Measurements from ENCODE around the gene TSPAN2. TPM values are rescaled to one million over a fixed set of nuclear protein-coding genes. Genes with fewer than 3 reads are reported as not detected.
A peak's percentile ranks its signal among the peaks of the same experiment; 100 is the strongest.

The TSPAN2 gene
- total RNA-seq, 1 experiment from 2014 or later: 6.8 TPM

DNA sequence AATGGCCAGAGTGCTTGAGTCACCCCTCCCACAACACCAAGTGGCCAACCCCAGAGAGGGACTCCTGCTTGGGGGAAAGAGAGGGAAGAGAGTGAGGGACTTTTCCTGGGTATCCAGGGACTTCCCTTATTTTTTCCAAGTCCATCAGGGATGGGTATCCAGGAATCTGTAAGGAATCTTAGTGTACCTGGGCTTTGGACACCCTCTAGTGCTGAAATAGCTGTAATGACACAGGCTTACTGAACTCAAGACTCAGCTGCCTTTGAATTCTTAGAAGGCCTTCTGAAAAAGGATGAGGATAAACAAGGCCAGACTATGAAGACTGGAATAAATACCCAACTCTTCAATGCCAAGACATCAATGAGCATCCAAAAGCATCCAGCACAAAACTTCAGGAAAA, 47.6 kb downstream of the TSPAN2 start:
- CTCF ChIA-PET: interaction anchor here (1.0 to 1.9 kb wide), 4 partner anchors 11 to 65 kb away, joined by 3 to 6 read pairs (median 6); no protein-coding TSS in a partner anchor
- peaks cover 21% of the 10 kb centered on the region for H3K4me1 ChIP-seq
- Mint-ChIP-seq H3K9me3 (ENCODE audit: unreplicated experiment) (no peaks in the 10 kb centered on the region), H3K4me3 (ENCODE audit: unreplicated experiment) (no peak overlapping the region), H3K4me1 (ENCODE audit: low read depth, unreplicated experiment) (no peaks in the 10 kb centered on the region), H3K36me3 (ENCODE audit: insufficient read depth, unreplicated experiment) (no peaks in the 10 kb centered on the region), H3K27me3 (ENCODE audit: insufficient read depth, unreplicated experiment) (no peaks in the 10 kb centered on the region), H3K27ac (ENCODE audit: unreplicated experiment) (no peak overlapping the region)
- no peaks in the 10 kb centered on the region for H3K36me3 ChIP-seq (ENCODE audit: control insufficient read depth, insufficient read depth, low read length)
- no TSS peak for BruUV-seq (replicated peaks)
- H3K9me3 ChIP-seq: no peaks in the 10 kb centered on the region
- POLR2A ChIA-PET: no interaction called here
- H3K4me3 ChIP-seq (ENCODE audit: low read depth, low read length): no peak overlapping the region
- no peaks in the 10 kb centered on the region for H3K27me3 ChIP-seq (replicated peaks; ENCODE audit: control insufficient read depth, insufficient read depth, low read length)
- TF ChIP-seq, protein P1, sequence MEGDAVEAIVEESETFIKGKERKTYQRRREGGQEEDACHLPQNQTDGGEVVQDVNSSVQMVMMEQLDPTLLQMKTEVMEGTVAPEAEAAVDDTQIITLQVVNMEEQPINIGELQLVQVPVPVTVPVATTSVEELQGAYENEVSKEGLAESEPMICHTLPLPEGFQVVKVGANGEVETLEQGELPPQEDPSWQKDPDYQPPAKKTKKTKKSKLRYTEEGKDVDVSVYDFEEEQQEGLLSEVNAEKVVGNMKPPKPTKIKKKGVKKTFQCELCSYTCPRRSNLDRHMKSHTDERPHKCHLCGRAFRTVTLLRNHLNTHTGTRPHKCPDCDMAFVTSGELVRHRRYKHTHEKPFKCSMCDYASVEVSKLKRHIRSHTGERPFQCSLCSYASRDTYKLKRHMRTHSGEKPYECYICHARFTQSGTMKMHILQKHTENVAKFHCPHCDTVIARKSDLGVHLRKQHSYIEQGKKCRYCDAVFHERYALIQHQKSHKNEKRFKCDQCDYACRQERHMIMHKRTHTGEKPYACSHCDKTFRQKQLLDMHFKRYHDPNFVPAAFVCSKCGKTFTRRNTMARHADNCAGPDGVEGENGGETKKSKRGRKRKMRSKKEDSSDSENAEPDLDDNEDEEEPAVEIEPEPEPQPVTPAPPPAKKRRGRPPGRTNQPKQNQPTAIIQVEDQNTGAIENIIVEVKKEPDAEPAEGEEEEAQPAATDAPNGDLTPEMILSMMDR (IDR thresholded peaks at IDR 0.05; ENCODE audit: insufficient read depth in 1 of 2, low read depth in 1 of 2, low read length in 1 of 2, severe bottlenecking in 1 of 2, unreplicated experiment in 1 of 2): peak; percentile 48 to 54
- DNase-seq: peak in 1 of 2 experiments; percentile 37
- intact Hi-C loops (cut with micrococcal nuclease; ENCODE audit: unreplicated experiment): loop anchor here (1.0 kb wide), 1 partner anchor 62 kb away; no protein-coding TSS in a partner anchor

DNA sequence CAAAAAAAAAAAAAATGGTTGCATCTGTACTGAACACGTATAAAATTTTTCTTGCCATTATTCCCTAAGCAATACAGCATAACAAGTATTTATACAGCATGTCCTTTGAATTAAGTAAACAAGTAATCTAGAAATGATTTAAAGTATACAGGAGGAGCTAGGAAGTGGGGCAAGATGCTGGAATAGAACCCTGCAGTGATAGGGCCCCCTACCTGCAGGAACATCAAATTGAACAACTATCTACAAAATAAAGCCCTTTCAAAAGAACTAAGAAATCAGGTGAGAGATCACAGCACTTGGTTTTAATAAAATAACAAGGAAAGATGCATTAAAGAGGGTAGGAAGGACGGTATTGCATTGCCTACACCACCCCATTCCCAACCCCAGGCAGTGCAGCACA, 48.8 kb downstream of the TSPAN2 start:
- ChIA-PET CTCF (no interaction called here), POLR2A (no interaction called here)
- TF ChIP-seq, protein P1 (IDR thresholded peaks at IDR 0.05; ENCODE audit: insufficient read depth in 1 of 2, low read depth in 1 of 2, low read length in 1 of 2, severe bottlenecking in 1 of 2, unreplicated experiment in 1 of 2): no peak
- no peak overlapping the region for H3K27ac Mint-ChIP-seq (ENCODE audit: unreplicated experiment)
- no peaks in the 10 kb centered on the region for H3K36me3 Mint-ChIP-seq (ENCODE audit: insufficient read depth, unreplicated experiment)
- H3K4me1 Mint-ChIP-seq (ENCODE audit: low read depth, unreplicated experiment): no peaks in the 10 kb centered on the region
- no peaks in the 10 kb centered on the region for H3K27me3 Mint-ChIP-seq (ENCODE audit: insufficient read depth, unreplicated experiment)
- Histone ChIP-seq H3K27me3 (replicated peaks; ENCODE audit: control insufficient read depth, insufficient read depth, low read length) (no peaks in the 10 kb centered on the region), H3K4me3 (ENCODE audit: low read depth, low read length) (no peak overlapping the region), H3K9me3 (no peaks in the 10 kb centered on the region), H3K36me3 (ENCODE audit: control insufficient read depth, insufficient read depth, low read length) (no peaks in the 10 kb centered on the region), H3K4me1 (peaks cover 32% of the 10 kb centered on the region)
- intact Hi-C loops (cut with micrococcal nuclease; ENCODE audit: unreplicated experiment): no loop called here
- no TSS peak for BruUV-seq (replicated peaks)
- no peak overlapping the region for H3K4me3 Mint-ChIP-seq (ENCODE audit: unreplicated experiment)
- H3K9me3 Mint-ChIP-seq (ENCODE audit: unreplicated experiment): no peaks in the 10 kb centered on the region
- no peak for DNase-seq

DNA sequence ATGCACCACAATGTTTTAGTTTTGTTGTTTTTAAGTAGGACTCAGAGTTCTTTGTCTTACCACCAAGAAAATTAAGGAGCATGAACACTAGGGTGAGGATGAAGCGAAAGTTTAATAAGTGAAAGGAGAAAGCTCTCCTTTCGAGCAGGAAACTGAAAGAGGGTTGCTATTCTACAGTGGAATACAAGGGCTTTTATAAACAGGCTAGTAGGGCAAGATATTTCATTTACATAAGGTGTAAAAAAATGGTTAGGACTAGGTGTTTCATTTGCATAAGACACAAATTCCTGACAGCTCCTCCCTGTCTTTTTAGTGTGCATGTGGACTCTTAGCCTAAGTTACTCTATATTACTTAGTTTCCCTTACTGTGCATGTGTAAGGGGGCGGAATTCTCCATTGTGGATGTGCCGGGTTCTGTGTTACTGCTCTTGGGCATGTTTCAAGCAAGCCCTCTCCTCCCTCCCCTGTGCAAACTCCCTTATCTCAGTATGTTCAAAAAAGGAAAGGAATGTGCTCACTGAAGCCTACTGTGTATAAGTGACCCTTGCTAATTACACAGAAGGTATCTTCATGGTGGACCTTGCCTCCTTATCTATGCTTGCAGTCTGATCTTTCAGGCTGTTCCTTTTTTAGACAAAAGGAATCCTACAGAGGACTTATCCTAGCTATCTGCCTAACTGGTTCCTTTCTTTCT, 52.3 kb downstream of the TSPAN2 start:
- no peaks in the 10 kb centered on the region for H3K27me3 Mint-ChIP-seq (ENCODE audit: insufficient read depth, unreplicated experiment)

More for the DNA sequence above, 52.3 kb downstream of the TSPAN2 start:
- Mint-ChIP-seq H3K27ac (ENCODE audit: unreplicated experiment) (no peak overlapping the region), H3K36me3 (ENCODE audit: insufficient read depth, unreplicated experiment) (no peaks in the 10 kb centered on the region), H3K4me1 (ENCODE audit: low read depth, unreplicated experiment) (peaks cover 6% of the 10 kb centered on the region), H3K4me3 (ENCODE audit: unreplicated experiment) (no peak overlapping the region), H3K9me3 (ENCODE audit: unreplicated experiment) (no peaks in the 10 kb centered on the region)
- TF ChIP-seq, protein P1 (IDR thresholded peaks at IDR 0.05; ENCODE audit: insufficient read depth in 1 of 2, low read depth in 1 of 2, low read length in 1 of 2, severe bottlenecking in 1 of 2, unreplicated experiment in 1 of 2): no peak
- no peaks in the 10 kb centered on the region for H3K36me3 ChIP-seq (ENCODE audit: control insufficient read depth, insufficient read depth, low read length)
- no TSS peak for BruUV-seq (replicated peaks)
- POLR2A ChIA-PET: no interaction called here
- H3K4me1 ChIP-seq: peaks cover 37% of the 10 kb centered on the region
- intact Hi-C loops (cut with micrococcal nuclease; ENCODE audit: unreplicated experiment): loop anchor here (1.0 kb wide), 2 partner anchors 32 to 58 kb away; no protein-coding TSS in a partner anchor
- CTCF ChIA-PET: interaction anchor here (0.6 kb wide), 1 partner anchor 17 kb away, joined by 3 read pairs; no protein-coding TSS in a partner anchor
- H3K9me3 ChIP-seq: no peaks in the 10 kb centered on the region
- peak; percentile 58 to 67 for DNase-seq
- H3K27me3 ChIP-seq (replicated peaks; ENCODE audit: control insufficient read depth, insufficient read depth, low read length): no peaks in the 10 kb centered on the region
- no peak overlapping the region for H3K4me3 ChIP-seq (ENCODE audit: low read depth, low read length)
